Ishikawa (cell line): Measurements from ENCODE around the gene LRRC30.

ENCODE experiments used
- EGR1 ChIP-seq: IDR thresholded peaks from 2 replicates; pipeline ENCODE4 v1.6.1; 2012
- MAX ChIP-seq: IDR thresholded peaks from 2 replicates; pipeline ENCODE4 v1.6.1; 2012
- RAD21 ChIP-seq: IDR thresholded peaks from 2 replicates; pipeline ENCODE4 v1.6.1; 2012; ENCODE audit warnings: low read depth
- REST ChIP-seq: IDR thresholded peaks from 2 replicates; pipeline ENCODE4 v1.6.1; 2012; ENCODE audit warnings: low read depth, mild to moderate bottlenecking
- TAF1 ChIP-seq: IDR thresholded peaks from 2 replicates; pipeline ENCODE4 v1.6.1; 2012; ENCODE audit warnings: low read depth, mild to moderate bottlenecking
- TCF12 ChIP-seq: IDR thresholded peaks from 2 replicates; pipeline ENCODE4 v1.6.1; 2012; ENCODE audit warnings: low read depth

GRCh38 chr18:7197854-7198253 lies 33.0 kb upstream of the LRRC30 start:
- TF ChIP-seq RAD21, result no peak
- TF ChIP-seq MAX, result no peak
- no peak for TF ChIP-seq REST
- no peak for TF ChIP-seq TCF12
- no peak for TF ChIP-seq EGR1
- no peak for TF ChIP-seq TAF1
